GM21526 (cell line): Measurements from ENCODE around the gene ARHGAP10.

Experiments
- ATAC-seq: cut with Tn5 transposase; IDR thresholded peaks from one replicate; pipeline ENCODE4 v1.9.1; 2021; ENCODE audit warnings: moderate library complexity; ENCODE audit not compliant: unreplicated experiment, low FRiP score

The ARHGAP10 gene

GRCh38 chr4:148110169-148110568 is 378.3 kb downstream of the ARHGAP10 start:
- no peak for ATAC-seq

GRCh38 chr4:148112231-148112982 is 380.5 kb downstream of the ARHGAP10 start:
- no peak for ATAC-seq

DNA sequence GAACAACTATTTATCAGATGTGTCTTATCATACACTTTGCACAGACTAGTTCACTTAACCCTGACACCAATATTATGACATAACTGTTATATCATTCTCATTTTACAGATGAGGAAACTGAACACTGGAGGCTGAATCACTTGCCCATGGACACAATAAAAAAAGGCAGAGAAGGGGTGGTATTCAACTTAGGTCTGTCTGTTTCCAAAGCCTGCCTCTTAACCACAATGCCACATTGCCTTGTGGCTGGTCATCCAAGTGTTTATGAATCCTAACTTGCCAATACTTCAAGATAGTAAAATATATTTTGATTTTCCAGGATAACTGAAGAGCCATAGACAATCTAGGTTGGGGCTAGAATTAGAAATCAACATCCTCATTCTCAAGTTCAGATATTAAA is 382.5 kb downstream of the ARHGAP10 start:
- no peak for ATAC-seq

GRCh38 chr4:148116264-148116663 is 384.4 kb downstream of the ARHGAP10 start:
- ATAC-seq = no peak

DNA sequence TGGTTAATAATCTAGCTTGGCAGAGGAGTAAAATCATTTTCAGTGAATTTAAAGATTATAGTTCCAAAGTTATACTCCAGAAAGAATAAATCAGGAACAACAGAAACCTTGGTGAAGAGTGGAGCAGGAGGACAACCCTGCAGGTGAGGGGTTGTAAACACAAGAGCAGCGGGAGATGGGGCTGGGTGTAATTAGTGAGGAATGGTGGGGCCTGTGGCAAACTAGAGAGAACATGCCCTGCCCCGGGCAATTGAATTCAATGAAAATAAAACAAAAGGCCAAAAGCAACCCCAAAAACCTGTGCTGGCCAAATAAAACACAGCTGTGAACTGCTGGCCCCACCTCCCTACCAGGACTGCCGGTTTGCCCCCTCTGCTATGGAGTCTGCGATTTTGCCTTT is 385.1 kb downstream of the ARHGAP10 start:
- ATAC-seq = no peak

- ATAC-seq = no peak
These were observed 386.3 kb downstream of the ARHGAP10 start for GRCh38 chr4:148118179-148118578.

- ATAC-seq = no peak
These were observed 386.7 kb downstream of the ARHGAP10 start for GRCh38 chr4:148118633-148119032.

GRCh38 chr4:148120216-148120615 is 388.3 kb downstream of the ARHGAP10 start:
- no peak for ATAC-seq
